HG02981 (cell line): ENCODE data around the gene LTC4S.

ENCODE experiments used
- ATAC-seq: cut with Tn5 transposase; IDR thresholded peaks from one replicate; pipeline ENCODE4 v1.9.1; 2021; ENCODE audit warnings: mild to moderate bottlenecking, moderate library complexity; ENCODE audit not compliant: unreplicated experiment

Gene LTC4S

GRCh38 chr5:179805529-179806249 lies 11.9 kb downstream of the LTC4S start:
- ATAC-seq: peak; percentile 29

- ATAC-seq: peak; percentile 58
Measured at GRCh38 chr5:179806250-179807048, 12.7 kb downstream of the LTC4S start, which contains the start of gene MGAT4B. TSS of gene MGAT4B (minus strand) at chr5:179806866. CDS start at chr5:179806583, 283 bp downstream.

GRCh38 chr5:179812135-179812825 lies 18.5 kb downstream of the LTC4S start:
- ATAC-seq: no peak

- no peak for ATAC-seq
Measured at GRCh38 chr5:179812997-179813607, 19.3 kb downstream of the LTC4S start.

GRCh38 chr5:179814090-179814489 lies 20.3 kb downstream of the LTC4S start:
- no peak for ATAC-seq

GRCh38 chr5:179815491-179816249 lies 21.9 kb downstream of the LTC4S start:
- no peak for ATAC-seq

- no peak for ATAC-seq
Measured at GRCh38 chr5:179816401-179816795, 22.6 kb downstream of the LTC4S start.

- no peak for ATAC-seq
Measured at GRCh38 chr5:179816796-179817469, 23.1 kb downstream of the LTC4S start.

GRCh38 chr5:179817470-179817840 lies 23.7 kb downstream of the LTC4S start:
- no peak for ATAC-seq

GRCh38 chr5:179817890-179818745 lies 24.3 kb downstream of the LTC4S start:
- ATAC-seq: no peak

- peak; percentile 61 for ATAC-seq
Measured at GRCh38 chr5:179818746-179819295, 25.0 kb downstream of the LTC4S start.

- ATAC-seq: no peak
Measured at GRCh38 chr5:179819296-179820126, 25.7 kb downstream of the LTC4S start.

GRCh38 chr5:179820127-179820482 lies 26.3 kb downstream of the LTC4S start:
- no peak for ATAC-seq

GRCh38 chr5:179820483-179821297 lies 26.9 kb downstream of the LTC4S start, which contains the start of gene SQSTM1:
TSS of gene SQSTM1 (plus strand) at chr5:179820905. CDS start at chr5:179820937, 32 bp downstream.
- peak; percentile 35 for ATAC-seq

GRCh38 chr5:179821298-179822058 lies 27.7 kb downstream of the LTC4S start:
- ATAC-seq: peak; percentile 41

- ATAC-seq: no peak
Measured at GRCh38 chr5:179822059-179822432, 28.3 kb downstream of the LTC4S start.
